HepG2 (cell line): Measurements from ENCODE around the gene GMCL2.

Source experiments
- CC2D1A ChIP-seq: sonication (generic); formaldehyde crosslinking; IDR thresholded peaks from 2 replicates; pipeline ENCODE4 v1.8.1; 2023; ENCODE audit warnings: mild to moderate bottlenecking, missing genetic modification reagents
- GABPA ChIP-seq, 2 experiments: IDR thresholded peaks; 2 replicates each; pipeline ENCODE4 v1.6.1; 2011 to 2016; ENCODE audit warnings: low read depth in 2 of 2, low read length in 1 of 2, missing biosample characterization in 1 of 2, missing genetic modification characterization in 1 of 2
- HDAC1 ChIP-seq: sonication (generic); formaldehyde crosslinking; IDR thresholded peaks from 2 replicates; pipeline ENCODE4 v1.5.1; 2020; ENCODE audit warnings: mild to moderate bottlenecking, missing genetic modification reagents
- PITX1 ChIP-seq: sonication (generic); formaldehyde crosslinking; IDR thresholded peaks from 2 replicates; pipeline ENCODE4 v1.5.1; 2020; ENCODE audit warnings: mild to moderate bottlenecking, missing genetic modification reagents
- RNF2 ChIP-seq: fragments of 450-650 bp; conservative IDR thresholded peaks from 2 replicates; pipeline ENCODE4 v1.6.1; 2016; ENCODE audit warnings: low read depth
- SP2 ChIP-seq: sonication (generic); formaldehyde crosslinking; IDR thresholded peaks from 2 replicates; pipeline ENCODE4 v1.5.1; 2020; ENCODE audit warnings: mild to moderate bottlenecking, missing genetic modification reagents
- TF ChIP-seq, protein P1 (sequence below): sonication (generic); formaldehyde crosslinking; IDR thresholded peaks from 2 replicates; pipeline ENCODE4 v1.8.0; 2022; ENCODE audit warnings: missing genetic modification reagents, mild to moderate bottlenecking, borderline replicate concordance

GRCh38 chr5:178232920-178233429, 45.8 kb upstream of the GMCL2 start:
- TF ChIP-seq, protein P1, sequence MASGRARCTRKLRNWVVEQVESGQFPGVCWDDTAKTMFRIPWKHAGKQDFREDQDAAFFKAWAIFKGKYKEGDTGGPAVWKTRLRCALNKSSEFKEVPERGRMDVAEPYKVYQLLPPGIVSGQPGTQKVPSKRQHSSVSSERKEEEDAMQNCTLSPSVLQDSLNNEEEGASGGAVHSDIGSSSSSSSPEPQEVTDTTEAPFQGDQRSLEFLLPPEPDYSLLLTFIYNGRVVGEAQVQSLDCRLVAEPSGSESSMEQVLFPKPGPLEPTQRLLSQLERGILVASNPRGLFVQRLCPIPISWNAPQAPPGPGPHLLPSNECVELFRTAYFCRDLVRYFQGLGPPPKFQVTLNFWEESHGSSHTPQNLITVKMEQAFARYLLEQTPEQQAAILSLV (CRISPR knock-in tag): no peak
- TF ChIP-seq RNF2: no peak
- 0 out of 2 replicates have a peak, but pooled peaks have one; percentile 26 for TF ChIP-seq SP2 (CRISPR knock-in tag)
- no peak; the same call in 1 of the 2 replicates for TF ChIP-seq HDAC1 (CRISPR knock-in tag)
- no peak for TF ChIP-seq PITX1 (CRISPR knock-in tag)
- TF ChIP-seq GABPA (IDR thresholded peaks at IDR 0.05; ENCODE audit: low read depth, low read length): no peak
- TF ChIP-seq GABPA (CRISPR knock-in tag; IDR thresholded peaks at IDR 0.05; ENCODE audit: low read depth): no peak
- no peak for TF ChIP-seq CC2D1A (CRISPR knock-in tag)
